HCT116 (cell line): ENCODE data around the gene RLN1. TPM values are rescaled to one million over a fixed set of nuclear protein-coding genes. Genes with fewer than 3 reads are reported as not detected.
A peak's percentile ranks its signal among the peaks of the same experiment; 100 is the strongest.
"Not testable (repeated sequence)": the region's sequence is repeated elsewhere in the genome, so short reads cannot be mapped to it uniquely, and the experiment has no call there.

Experiments used
- ATAC-seq: fragments of 200-7000 bp; cut with Tn5 transposase; 2 replicates; pipeline ENCODE4 v1.9.1; 2020; ENCODE audit warnings: mild to moderate bottlenecking, moderate library complexity
- Bru-seq: library from RNA; stranded (reverse); fragments of 400-500 nt; gene quantifications from one replicate; lab custom pipeline; 2021; lab: Mats Ljungman, UMichigan
- BruChase-seq, 2 experiments: library from RNA; stranded (reverse); fragments of 400-500 nt; gene quantifications; one replicate each; lab custom pipeline; 2021; lab: Mats Ljungman, UMichigan
- BruUV-seq: library from RNA; stranded (reverse); fragments of 400-500 nt; replicated peaks from 2 replicates; lab custom pipeline; 2021; lab: Mats Ljungman, UMichigan
- CTCF ChIA-PET: fragments of 300-600 bp; sonication (Branson Sonifier 250); formaldehyde crosslinking; loops from one replicate; lab custom pipeline; 2021; ENCODE audit warnings: antibody characterized with exemption; lab: Charles Lee
- POLR2A ChIA-PET: fragments of 300-600, 350-600 bp; sonication (Branson Sonifier 250); formaldehyde crosslinking; loops from one replicate; lab custom pipeline; 2021; ENCODE audit warnings: antibody characterized with exemption; lab: Charles Lee
- RAD21 ChIA-PET, 2 experiments: fragments of 300-600 bp; sonication (Branson Sonifier 250); formaldehyde crosslinking; loops; one replicate each; lab custom pipeline; 2023; ENCODE audit warnings: low total read pairs in 2 of 2; ENCODE audit not compliant: uncharacterized antibody in 2 of 2, unreplicated experiment in 2 of 2, low non-redundant PET in 1 of 2; lab: Charles Lee
- DNase-seq: peaks from one replicate; pipeline ENCODE4 v3.0.0-alpha.2; 2010; ENCODE audit warnings: low read depth, low spot score
- H2AFZ ChIP-seq: fragments of 200-600 bp; shearing (Covaris generic), sonication (generic); 2 replicates; pipeline ENCODE4 v1.6.1; 2017; ENCODE audit warnings: low read depth, mixed run types, mixed read lengths, antibody characterized with exemption, low read length; ENCODE audit not compliant: poor library complexity, severe bottlenecking
- H3K27ac ChIP-seq: 2 replicates; pipeline ENCODE4 v1.5.1; 2012; ENCODE audit warnings: low read depth, low read length
- H3K27me3 ChIP-seq: fragments of 200-600 bp; sonication (generic); 2 replicates; pipeline ENCODE4 v1.6.1; 2016; ENCODE audit warnings: mixed run types, low read length, mixed read lengths; ENCODE audit not compliant: insufficient read depth
- H3K36me3 ChIP-seq, 2 experiments: fragments of 200-500 bp in 1 of 2; fragments of 200-600 bp in 1 of 2; sonication (Bioruptor generic) in 1 of 2; sonication (generic) in 1 of 2; 2 replicates each; pipeline versions ENCODE4 v1.5.1 to v1.6.1; 2014 to 2016; ENCODE audit warnings: low read length in 2 of 2, inconsistent platforms in 1 of 2, mixed read lengths in 1 of 2, mixed run types in 1 of 2; ENCODE audit not compliant: insufficient read depth in 2 of 2, control insufficient read depth in 1 of 2
- H3K4me1 ChIP-seq, 2 experiments: fragments of 200-600 bp in 1 of 2; sonication (generic) in 1 of 2; 2 replicates each; pipeline versions ENCODE4 v1.5.1 to v1.6.1; 2012 to 2017; ENCODE audit warnings: low read length in 2 of 2, inconsistent platforms in 1 of 2, mild to moderate bottlenecking in 1 of 2, mixed read lengths in 1 of 2, mixed run types in 1 of 2, moderate library complexity in 1 of 2; ENCODE audit not compliant: insufficient read depth in 2 of 2, control insufficient read depth in 1 of 2
- H3K4me2 ChIP-seq: fragments of 200-600 bp; sonication (generic); 2 replicates; pipeline ENCODE4 v1.6.1; 2017; ENCODE audit warnings: mixed run types, low read length, mixed read lengths
- H3K4me3 ChIP-seq, 2 experiments: fragments of 200-600 bp in 1 of 2; sonication (generic) in 1 of 2; replicated peaks in 1 of 2; 2 replicates each; pipeline ENCODE4 v1.5.1; 2011 to 2016; ENCODE audit warnings: low read length in 2 of 2, control low read depth in 1 of 2, low read depth in 1 of 2, mild to moderate bottlenecking in 1 of 2, mixed read lengths in 1 of 2, mixed run types in 1 of 2
- H3K79me2 ChIP-seq: fragments of 200-600 bp; sonication (generic); 2 replicates; pipeline ENCODE4 v1.6.1; 2017; ENCODE audit warnings: mild to moderate bottlenecking, mixed run types, low read length, moderate library complexity, mixed read lengths; ENCODE audit not compliant: insufficient read depth
- H3K9ac ChIP-seq: fragments of 200-600 bp; sonication (generic); 2 replicates; pipeline ENCODE4 v1.6.1; 2016; ENCODE audit warnings: low read length, mixed read lengths
- H3K9me2 ChIP-seq: fragments of 200-600 bp; sonication (generic), shearing (Covaris generic); 2 replicates; pipeline ENCODE4 v1.6.1; 2017; ENCODE audit warnings: mixed run types, mild to moderate bottlenecking, moderate library complexity; ENCODE audit not compliant: insufficient read depth
- H3K9me3 ChIP-seq, 2 experiments: fragments of 200-500 bp in 1 of 2; fragments of 200-600 bp in 1 of 2; sonication (Bioruptor generic) in 1 of 2; sonication (generic) in 1 of 2; 2 replicates each; pipeline ENCODE4 v1.6.1; 2014 to 2017; ENCODE audit warnings: low read length in 2 of 2, mixed read lengths in 2 of 2, inconsistent platforms in 1 of 2, low read depth in 1 of 2, mild to moderate bottlenecking in 1 of 2, mixed run types in 1 of 2, moderate library complexity in 1 of 2; ENCODE audit not compliant: control insufficient read depth in 1 of 2, insufficient read depth in 1 of 2
- H4K20me1 ChIP-seq: fragments of 200-600 bp; sonication (generic), shearing (Covaris generic); 2 replicates; pipeline ENCODE4 v1.6.1; 2017; ENCODE audit warnings: mixed run types, mild to moderate bottlenecking, moderate library complexity; ENCODE audit not compliant: insufficient read depth
- CBX3 ChIP-seq: IDR thresholded peaks from 2 replicates; pipeline ENCODE4 v1.6.1; 2012; ENCODE audit warnings: low read depth
- EZH2phosphoT487 ChIP-seq: fragments of 200-600 bp; IDR thresholded peaks from 2 replicates; pipeline ENCODE4 v1.6.1; 2018; ENCODE audit warnings: antibody characterized with exemption, borderline replicate concordance
- MAX ChIP-seq: IDR thresholded peaks from 2 replicates; pipeline ENCODE4 v1.6.1; 2012
- POLR2AphosphoS5 ChIP-seq: IDR thresholded peaks from 2 replicates; pipeline ENCODE4 v1.6.1; 2011; ENCODE audit warnings: mild to moderate bottlenecking, low read depth, low read length, moderate library complexity
- REST ChIP-seq: IDR thresholded peaks from 2 replicates; pipeline ENCODE4 v1.6.1; 2012; ENCODE audit warnings: low read depth
- intact Hi-C: fragments of 100-400 bp; cut with micrococcal nuclease; formaldehyde crosslinking; loops from 2 replicates; pipeline ENCODE4 v1.10.0; 2022
- long read RNA-seq: library from polyadenylated mRNA; unstranded; transcript quantifications from one replicate; pipeline ENCODE4 v2.0.0, GENCODE V29; 2021; ENCODE audit not compliant: unreplicated experiment
- polyA plus RNA-seq: library from polyadenylated mRNA; unstranded; fragments of >200 nt; gene quantifications from 2 replicates; pipeline ENCODE4 v1.2.1, GENCODE V29; 2012; ENCODE audit warnings: missing spikeins
- total RNA-seq: library from RNA; stranded (reverse); gene quantifications from one replicate; pipeline ENCODE4 v1.2.1, GENCODE V29; 2021; ENCODE audit not compliant: unreplicated experiment

Gene RLN1
- total RNA-seq (not detected), Bru-seq, nascent RNA (percentile 25 among the genes with signal in this experiment), BruChase-seq, experiment 1, labeled RNA remaining after a 6-hour chase (percentile 25 among the genes with signal in this experiment), BruChase-seq, experiment 2, labeled RNA remaining after a 2-hour chase (percentile 31 among the genes with signal in this experiment)
- polyA plus RNA-seq = not detected in 2 replicates
- long read RNA-seq = 0 reads

GRCh38 chr9:5338992-5339981, at the start of gene RLN1:
Gene RLN1 (minus strand): TSS chr9:5339876. CDS start chr9:5339746, 130 bp downstream.
- POLR2A ChIA-PET, H3K9me2 ChIP-seq, CTCF ChIA-PET, H3K4me1 ChIP-seq, H3K36me3 ChIP-seq, H4K20me1 ChIP-seq, H3K9me3 ChIP-seq, H3K4me3 ChIP-seq, H3K27ac ChIP-seq, BruUV-seq, H3K79me2 ChIP-seq, RAD21 ChIA-PET, DNase-seq, intact Hi-C loops, H3K27me3 ChIP-seq, H3K9ac ChIP-seq: not testable (repeated sequence)
- Histone ChIP-seq H2AFZ (peak within 1 kb of the TSS; percentile 68), H3K4me2 (peak within 1 kb of the TSS; percentile 13)
- peak; percentile 99 for ATAC-seq

GRCh38 chr9:5389109-5389732, 49.5 kb upstream of the RLN1 start:
- Histone ChIP-seq H3K9me2 (no peaks in the 10 kb centered on the region), H3K36me3 (no peaks in the 10 kb centered on the region), H3K27ac (no peak overlapping the region), H3K4me1 (peaks cover 0 to 14% of the 10 kb centered on the region in 2 experiments; a peak in 2 of 4 replicates), H3K79me2 (no peaks in the 10 kb centered on the region), H3K9me3 (no peaks in the 10 kb centered on the region), H3K4me2 (peak overlapping the region; percentile 1; the same call in 1 of the 2 replicates), H4K20me1 (no peaks in the 10 kb centered on the region), H3K4me3 (no peak overlapping the region), H3K27me3 (no peaks in the 10 kb centered on the region), H2AFZ (no peak overlapping the region)
- intact Hi-C loops = no loop called here
- CTCF ChIA-PET = no interaction called here
- POLR2A ChIA-PET = no interaction called here
- BruUV-seq = no TSS peak
- ATAC-seq (peak; percentile 54), DNase-seq (no peak)
- RAD21 ChIA-PET = no interaction called here
- TF ChIP-seq POLR2AphosphoS5 = no peak
- no peak for TF ChIP-seq MAX
- TF ChIP-seq CBX3 = no peak
- no peak for TF ChIP-seq REST
- TF ChIP-seq EZH2phosphoT487 = no peak
- TF ChIP-seq, all 23 proteins: peak for 0
- no peak overlapping the region for H3K9ac ChIP-seq
